ENCODE results near the gene SLC35E2B.

SLC35E2B gene

DNA sequence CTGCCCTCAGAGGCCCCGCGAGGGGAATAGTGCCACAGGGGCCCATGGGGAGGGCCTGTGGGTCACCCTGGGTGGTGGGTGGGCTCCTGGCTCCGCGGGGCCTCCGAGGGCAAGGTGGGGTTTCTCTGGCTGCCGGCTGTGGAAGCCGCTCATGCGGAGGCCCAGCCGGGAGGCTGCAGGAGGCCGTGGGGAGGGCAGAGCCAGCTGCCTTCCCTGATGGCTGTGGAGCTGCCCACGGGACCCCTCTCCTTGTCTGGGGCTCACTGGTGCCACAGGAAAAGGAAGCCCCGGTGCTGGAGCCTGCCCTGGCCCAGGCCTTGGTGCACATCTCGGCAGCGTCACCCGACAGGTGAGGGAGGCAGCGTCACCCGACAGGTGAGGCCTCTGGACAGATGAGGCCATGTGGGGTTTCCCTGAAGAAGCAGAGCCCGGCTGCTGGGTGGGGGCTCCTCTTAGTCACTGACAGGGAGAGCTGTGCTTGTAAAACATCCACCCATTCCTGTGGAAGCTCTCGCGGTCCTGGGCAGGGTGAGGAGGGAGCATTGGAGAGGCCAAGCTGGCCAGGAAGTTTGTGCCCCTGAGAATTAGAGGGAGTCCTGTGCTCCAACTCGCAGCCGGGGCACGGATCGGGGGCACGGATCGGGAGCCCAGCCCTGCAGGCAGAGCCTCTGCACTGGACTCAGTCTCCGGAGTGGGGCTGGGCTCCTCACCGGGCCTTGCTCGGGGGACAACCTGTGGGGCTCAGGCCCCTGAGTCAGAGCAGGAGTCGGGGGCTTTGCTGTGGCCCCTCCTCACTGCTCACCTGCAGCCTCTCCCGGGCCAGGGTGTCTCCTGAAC, 71.2 kb downstream of the SLC35E2B start:
- in situ Hi-C loops (cut with HindIII; ENCODE audit: low sequenced_read_pairs), result no loop called here
- DNase-seq (ENCODE audit: low read depth), result no peak
- TF ChIP-seq, protein P1, sequence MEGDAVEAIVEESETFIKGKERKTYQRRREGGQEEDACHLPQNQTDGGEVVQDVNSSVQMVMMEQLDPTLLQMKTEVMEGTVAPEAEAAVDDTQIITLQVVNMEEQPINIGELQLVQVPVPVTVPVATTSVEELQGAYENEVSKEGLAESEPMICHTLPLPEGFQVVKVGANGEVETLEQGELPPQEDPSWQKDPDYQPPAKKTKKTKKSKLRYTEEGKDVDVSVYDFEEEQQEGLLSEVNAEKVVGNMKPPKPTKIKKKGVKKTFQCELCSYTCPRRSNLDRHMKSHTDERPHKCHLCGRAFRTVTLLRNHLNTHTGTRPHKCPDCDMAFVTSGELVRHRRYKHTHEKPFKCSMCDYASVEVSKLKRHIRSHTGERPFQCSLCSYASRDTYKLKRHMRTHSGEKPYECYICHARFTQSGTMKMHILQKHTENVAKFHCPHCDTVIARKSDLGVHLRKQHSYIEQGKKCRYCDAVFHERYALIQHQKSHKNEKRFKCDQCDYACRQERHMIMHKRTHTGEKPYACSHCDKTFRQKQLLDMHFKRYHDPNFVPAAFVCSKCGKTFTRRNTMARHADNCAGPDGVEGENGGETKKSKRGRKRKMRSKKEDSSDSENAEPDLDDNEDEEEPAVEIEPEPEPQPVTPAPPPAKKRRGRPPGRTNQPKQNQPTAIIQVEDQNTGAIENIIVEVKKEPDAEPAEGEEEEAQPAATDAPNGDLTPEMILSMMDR (IDR thresholded peaks at IDR 0.05; ENCODE audit: low read depth, low read length, missing control alignments), result no peak
- no peak overlapping the region for H3K4me3 ChIP-seq (ENCODE audit: low read depth, low read length)

DNA sequence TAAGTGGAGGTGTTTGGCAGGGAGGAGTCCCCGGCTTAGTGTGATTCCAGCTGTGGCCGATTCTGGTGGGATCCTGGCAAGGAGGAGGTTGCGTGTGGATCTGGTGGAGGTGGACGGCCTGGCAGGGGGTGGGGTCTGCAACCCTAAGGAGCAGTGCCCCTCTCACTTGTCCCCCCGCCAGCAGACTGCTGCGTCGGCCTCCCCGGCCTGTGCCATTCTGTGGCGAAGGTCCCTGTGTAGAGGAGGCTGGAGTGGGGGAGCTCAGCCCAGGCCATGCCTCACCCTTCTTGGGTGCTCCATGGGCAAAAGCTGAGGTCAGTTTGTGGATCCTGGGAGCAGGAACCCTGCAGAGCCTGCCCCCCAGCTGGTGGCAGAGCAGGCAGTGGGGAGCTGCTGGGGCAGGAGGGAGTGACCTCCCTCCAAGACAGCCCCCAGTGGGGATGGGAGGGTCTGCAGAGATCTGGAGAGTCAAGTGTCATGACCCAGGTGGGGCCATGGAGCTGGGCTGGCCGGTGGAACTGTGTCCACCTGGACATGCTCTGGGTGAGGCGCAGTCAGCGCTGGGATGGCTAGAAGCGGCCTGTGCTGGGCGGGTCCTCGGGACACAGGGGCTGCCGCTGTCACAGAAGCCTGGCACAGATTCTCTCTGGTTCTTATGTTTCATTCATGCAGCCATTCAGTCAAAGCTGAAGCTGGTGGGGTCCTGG, 72.0 kb downstream of the SLC35E2B start:
- DNase-seq (ENCODE audit: low read depth), result no peak
- no peak overlapping the region for H3K4me3 ChIP-seq (ENCODE audit: low read depth, low read length)
- TF ChIP-seq, protein P1 (IDR thresholded peaks at IDR 0.05; ENCODE audit: low read depth, low read length, missing control alignments), result no peak
- in situ Hi-C loops (cut with HindIII; ENCODE audit: low sequenced_read_pairs), result no loop called here

DNA sequence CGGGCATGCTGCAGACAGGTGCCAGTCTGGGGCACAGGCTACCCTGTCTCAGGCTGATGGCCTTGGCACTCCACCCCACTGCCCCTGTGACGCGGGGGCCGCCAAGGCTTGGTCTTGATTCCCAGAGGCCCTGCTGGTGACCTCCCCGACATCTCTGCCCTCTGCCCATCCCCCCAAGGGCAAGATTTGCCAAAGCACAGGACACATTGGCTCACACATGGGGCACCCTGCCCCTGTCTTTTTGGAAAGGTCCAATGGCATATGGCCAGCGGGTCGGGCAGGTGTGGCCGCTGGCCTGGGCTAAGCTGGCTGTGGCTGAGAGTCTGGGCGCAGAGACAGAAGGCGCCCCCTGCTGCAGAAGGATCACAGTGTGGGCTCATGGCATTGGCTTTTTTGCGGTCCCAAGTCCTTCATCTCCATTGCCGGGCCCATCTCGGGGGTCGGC, 72.7 kb downstream of the SLC35E2B start:
- no peak overlapping the region for H3K4me3 ChIP-seq (ENCODE audit: low read depth, low read length)
- DNase-seq (ENCODE audit: low read depth), result no peak
- in situ Hi-C loops (cut with HindIII; ENCODE audit: low sequenced_read_pairs), result no loop called here
- TF ChIP-seq, protein P1 (IDR thresholded peaks at IDR 0.05; ENCODE audit: low read depth, low read length, missing control alignments), result no peak

DNA sequence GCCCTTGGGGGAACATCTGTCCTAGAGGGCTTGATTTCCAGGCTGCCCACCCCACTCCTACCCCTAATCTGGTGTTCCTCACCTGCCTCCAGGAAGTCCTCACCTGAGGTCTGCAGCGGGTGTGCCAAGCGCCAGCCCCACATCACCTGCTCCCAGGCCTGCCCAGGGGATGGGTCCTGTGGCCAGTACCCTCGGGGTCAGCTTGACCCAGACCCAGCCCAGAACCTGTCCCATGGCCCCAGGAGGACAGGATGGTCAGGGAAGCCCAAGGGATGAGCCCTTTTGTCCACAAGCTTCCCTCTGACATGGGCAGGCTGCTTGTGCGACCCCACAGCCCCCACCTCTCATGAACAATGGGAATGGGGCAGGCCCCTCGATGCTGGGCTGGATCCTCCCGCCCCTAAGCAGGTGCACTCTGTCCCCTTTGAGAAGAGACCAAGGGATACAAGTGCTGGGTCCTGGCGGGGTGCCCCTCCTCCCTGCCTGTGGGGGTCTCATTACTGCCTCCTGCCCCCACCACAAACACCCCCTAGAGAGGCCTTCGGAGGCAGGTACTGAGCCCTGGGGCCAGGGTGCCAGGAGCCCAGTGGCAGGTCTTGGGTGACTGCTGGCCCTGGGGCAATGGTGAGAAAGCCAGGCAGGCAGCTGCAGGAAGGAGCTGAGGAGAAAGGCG, 74.1 kb downstream of the SLC35E2B start:
- TF ChIP-seq, protein P1 (IDR thresholded peaks at IDR 0.05; ENCODE audit: low read depth, low read length, missing control alignments), result no peak
- DNase-seq (ENCODE audit: low read depth), result no peak
- no peak overlapping the region for H3K4me3 ChIP-seq (ENCODE audit: low read depth, low read length)
- in situ Hi-C loops (cut with HindIII; ENCODE audit: low sequenced_read_pairs), result no loop called here

DNA sequence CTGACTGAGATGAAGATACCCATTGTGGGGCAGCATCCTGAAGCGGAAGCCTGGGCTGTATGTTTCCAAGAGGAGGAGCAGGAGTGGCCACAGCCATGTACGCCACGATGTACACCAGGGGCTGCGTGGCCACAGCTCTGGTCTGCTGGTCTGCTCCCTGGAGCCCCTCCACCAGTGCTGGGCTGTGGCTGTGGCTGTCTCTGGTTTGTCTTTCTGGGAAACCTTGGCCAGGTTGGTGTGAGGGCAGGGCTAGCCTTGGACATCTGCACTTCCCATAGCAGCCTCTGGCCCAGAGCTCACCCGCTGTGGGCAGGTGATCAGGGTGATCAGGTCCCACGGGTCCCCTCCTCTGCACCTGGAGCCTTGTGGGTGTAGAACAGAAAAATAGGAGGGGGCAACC, 74.7 kb downstream of the SLC35E2B start:
- DNase-seq (ENCODE audit: low read depth), result no peak
- TF ChIP-seq, protein P1 (IDR thresholded peaks at IDR 0.05; ENCODE audit: low read depth, low read length, missing control alignments), result no peak
- in situ Hi-C loops (cut with HindIII; ENCODE audit: low sequenced_read_pairs), result no loop called here
- no peak overlapping the region for H3K4me3 ChIP-seq (ENCODE audit: low read depth, low read length)

DNA sequence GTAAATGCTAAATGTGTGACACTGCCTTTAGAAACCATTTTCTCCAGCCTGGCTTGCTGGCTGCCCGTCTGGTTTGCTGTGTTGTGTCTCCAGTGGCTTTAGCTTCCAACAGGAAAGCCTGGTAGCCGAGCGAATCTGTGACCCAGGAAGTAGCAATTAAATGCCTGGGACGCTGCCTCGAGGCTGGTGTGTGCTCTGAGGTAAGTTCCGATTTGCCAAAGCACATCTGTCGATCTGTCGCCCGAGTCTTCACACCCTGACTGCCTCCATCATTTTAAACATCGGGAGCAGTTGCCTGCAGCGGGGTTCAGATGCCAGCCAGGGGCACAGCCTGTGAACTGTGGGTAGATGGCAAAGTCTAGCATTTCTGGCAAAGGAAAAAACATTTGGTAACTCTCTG, 75.1 kb downstream of the SLC35E2B start:
- in situ Hi-C loops (cut with HindIII; ENCODE audit: low sequenced_read_pairs), result no loop called here
- no peak overlapping the region for H3K4me3 ChIP-seq (ENCODE audit: low read depth, low read length)
- TF ChIP-seq, protein P1 (IDR thresholded peaks at IDR 0.05; ENCODE audit: low read depth, low read length, missing control alignments), result no peak
- DNase-seq (ENCODE audit: low read depth), result no peak
